ENCODE results near the gene SULT1C4.

SULT1C4 gene

DNA sequence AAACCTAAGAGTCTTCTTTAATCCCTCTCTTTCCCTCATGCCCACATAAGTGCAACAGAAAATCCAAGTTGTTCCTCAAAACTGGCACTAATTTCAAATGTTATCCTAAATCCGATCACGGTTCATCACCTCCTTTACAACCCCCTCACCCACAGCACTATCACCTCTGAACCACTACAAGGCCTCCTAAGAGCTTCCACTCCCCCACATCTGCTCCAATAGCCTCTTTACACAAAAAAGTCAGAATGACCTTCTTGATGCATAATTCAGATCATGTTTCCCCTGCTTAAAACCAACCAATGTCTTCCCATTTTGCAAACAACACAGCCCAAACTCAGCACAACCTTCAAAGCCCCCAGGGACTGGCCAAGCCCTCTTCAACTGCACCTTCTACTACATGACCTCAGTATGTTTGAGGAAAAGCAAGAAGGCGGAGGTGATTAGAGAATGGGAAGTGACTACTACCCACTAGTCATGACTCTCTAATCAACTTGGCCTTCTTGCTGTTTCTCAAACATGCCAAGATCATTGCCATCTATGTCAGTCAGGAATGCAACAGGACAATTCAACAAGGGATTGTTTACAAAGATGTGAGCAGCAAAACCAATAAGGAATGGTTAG is 36.6 kb downstream of the SULT1C4 start:
- in situ Hi-C loops (cut with MboI; ENCODE audit: low pct_unique_long_range_greater_than_20kb, low sequenced_read_pairs, unreplicated experiment): no loop called here
- TF ChIP-seq, protein P1, sequence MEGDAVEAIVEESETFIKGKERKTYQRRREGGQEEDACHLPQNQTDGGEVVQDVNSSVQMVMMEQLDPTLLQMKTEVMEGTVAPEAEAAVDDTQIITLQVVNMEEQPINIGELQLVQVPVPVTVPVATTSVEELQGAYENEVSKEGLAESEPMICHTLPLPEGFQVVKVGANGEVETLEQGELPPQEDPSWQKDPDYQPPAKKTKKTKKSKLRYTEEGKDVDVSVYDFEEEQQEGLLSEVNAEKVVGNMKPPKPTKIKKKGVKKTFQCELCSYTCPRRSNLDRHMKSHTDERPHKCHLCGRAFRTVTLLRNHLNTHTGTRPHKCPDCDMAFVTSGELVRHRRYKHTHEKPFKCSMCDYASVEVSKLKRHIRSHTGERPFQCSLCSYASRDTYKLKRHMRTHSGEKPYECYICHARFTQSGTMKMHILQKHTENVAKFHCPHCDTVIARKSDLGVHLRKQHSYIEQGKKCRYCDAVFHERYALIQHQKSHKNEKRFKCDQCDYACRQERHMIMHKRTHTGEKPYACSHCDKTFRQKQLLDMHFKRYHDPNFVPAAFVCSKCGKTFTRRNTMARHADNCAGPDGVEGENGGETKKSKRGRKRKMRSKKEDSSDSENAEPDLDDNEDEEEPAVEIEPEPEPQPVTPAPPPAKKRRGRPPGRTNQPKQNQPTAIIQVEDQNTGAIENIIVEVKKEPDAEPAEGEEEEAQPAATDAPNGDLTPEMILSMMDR (IDR thresholded peaks at IDR 0.05; ENCODE audit: extremely low read depth, insufficient read depth, missing control alignments): no peak
- DNase-seq (ENCODE audit: low spot score): no peak

DNA sequence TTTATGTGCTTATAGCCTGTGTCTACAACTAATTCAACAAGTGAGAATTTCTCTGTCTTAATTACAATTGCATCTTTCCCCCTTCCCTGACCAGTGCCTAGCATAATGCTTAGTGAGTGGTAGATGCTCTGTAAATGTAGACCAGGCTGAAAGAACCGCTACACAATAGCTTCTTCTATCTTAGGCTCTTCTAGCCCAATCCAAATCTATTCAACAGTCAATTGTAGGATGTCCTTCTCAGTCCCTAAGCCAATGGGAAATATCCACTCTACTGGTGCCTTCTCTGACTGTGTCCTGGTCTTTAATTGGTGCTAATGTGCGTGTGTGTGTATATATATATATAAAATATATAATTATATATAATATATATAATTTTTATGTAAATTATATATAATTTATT is 37.2 kb downstream of the SULT1C4 start:
- in situ Hi-C loops (cut with MboI; ENCODE audit: low pct_unique_long_range_greater_than_20kb, low sequenced_read_pairs, unreplicated experiment): no loop called here
- DNase-seq (ENCODE audit: low spot score): no peak
- TF ChIP-seq, protein P1 (IDR thresholded peaks at IDR 0.05; ENCODE audit: extremely low read depth, insufficient read depth, missing control alignments): no peak

DNA sequence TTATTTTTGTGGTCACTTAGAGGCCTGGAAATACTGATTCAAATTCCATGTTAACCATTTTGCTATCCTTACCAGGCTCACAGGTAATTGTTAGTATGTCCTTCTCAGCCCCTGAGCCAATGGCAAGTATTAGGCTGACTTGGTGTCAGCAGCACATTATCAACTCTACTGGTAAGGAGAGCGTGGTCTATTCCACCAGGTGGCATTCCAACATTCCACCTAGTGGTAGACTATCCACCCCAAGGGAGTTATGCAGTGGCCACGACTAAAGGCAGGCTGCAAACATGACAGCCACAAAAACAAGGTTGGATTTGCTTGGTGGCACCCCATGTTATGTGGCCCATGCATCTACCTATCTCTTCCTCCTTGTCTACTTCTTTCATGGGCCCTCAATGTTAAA is 39.5 kb downstream of the SULT1C4 start:
- in situ Hi-C loops (cut with MboI; ENCODE audit: low pct_unique_long_range_greater_than_20kb, low sequenced_read_pairs, unreplicated experiment): no loop called here
- TF ChIP-seq, protein P1 (IDR thresholded peaks at IDR 0.05; ENCODE audit: extremely low read depth, insufficient read depth, missing control alignments): no peak
- DNase-seq (ENCODE audit: low spot score): no peak

DNA sequence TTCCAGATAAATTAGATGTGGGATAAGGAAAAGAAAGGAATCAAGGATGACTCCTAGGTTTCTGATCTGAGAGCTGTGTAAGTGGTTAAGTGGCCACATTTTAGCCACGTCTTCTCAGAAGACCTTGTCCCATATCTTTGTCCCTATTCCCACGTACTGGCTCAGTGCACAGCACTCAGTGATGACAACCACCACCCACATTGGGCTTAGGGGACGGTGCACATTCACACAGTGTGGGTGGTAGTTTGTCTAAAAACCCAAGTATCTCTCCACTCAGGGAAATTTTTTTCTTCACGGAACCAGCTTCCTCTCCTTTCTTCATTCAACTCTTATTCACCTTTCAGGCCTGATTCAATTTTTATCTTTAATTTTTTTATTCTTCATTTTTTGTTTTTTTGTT is 40.7 kb downstream of the SULT1C4 start:
- TF ChIP-seq, protein P1 (IDR thresholded peaks at IDR 0.05; ENCODE audit: extremely low read depth, insufficient read depth, missing control alignments): no peak
- in situ Hi-C loops (cut with MboI; ENCODE audit: low pct_unique_long_range_greater_than_20kb, low sequenced_read_pairs, unreplicated experiment): no loop called here

DNA sequence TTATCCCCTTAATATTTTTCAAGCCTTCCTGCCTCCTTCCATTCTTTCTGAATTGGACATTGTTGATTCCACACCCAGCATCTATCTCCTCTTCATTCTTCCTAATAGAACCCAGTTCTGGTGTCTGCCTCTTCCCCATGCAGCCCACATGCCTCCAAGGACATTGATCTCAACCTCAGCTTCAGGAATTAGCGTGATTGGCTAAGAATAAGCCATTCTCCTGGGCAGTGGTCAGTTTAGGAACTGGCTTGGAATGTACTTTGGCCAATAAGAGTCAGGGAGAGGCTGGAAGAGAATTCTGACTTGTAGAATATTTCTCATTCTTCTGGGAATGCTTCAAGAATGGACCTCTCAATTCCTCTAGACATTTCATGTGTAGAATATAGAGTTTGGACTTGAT is 45.3 kb downstream of the SULT1C4 start:
- TF ChIP-seq, protein P1 (IDR thresholded peaks at IDR 0.05; ENCODE audit: extremely low read depth, insufficient read depth, missing control alignments): no peak
- DNase-seq (ENCODE audit: low spot score): no peak
- in situ Hi-C loops (cut with MboI; ENCODE audit: low pct_unique_long_range_greater_than_20kb, low sequenced_read_pairs, unreplicated experiment): no loop called here

More for the DNA sequence above, 40.7 kb downstream of the SULT1C4 start:
- no peak for DNase-seq (ENCODE audit: low spot score)

DNA sequence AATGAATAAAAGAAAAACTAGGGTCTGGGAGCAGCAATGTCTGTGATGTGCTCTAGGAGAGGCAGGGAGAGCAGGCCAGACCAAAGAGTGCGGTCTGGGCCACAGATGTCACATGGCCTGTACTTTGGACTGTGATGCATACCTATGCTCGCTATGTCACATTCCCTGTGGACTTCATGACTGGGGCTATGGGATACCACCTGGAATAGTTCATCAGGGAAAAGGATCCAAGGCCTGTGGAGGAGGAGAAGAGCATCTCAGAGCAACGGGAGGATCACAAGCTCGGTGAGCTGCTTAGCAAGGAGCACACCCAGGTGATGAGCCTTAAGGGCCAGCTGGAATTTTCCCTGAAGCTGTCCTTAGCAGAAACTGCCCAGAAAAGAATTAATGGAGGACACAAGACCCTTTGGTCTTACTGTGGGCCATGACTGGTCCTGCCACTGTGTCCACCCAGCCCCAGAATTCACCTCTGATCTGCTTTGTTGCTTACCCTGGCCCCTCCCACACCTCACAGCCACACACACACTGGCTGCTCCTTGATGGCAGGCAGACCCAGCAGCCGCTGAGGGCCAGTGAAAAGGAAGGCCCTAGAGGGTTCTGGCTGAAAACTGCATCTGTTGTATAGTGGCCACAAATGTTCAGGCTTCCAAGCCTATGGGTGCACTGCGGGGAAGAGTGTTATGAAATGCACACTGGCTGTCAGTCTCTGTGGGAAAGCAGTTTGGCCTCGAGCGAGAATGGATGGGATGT is 45.9 kb downstream of the SULT1C4 start:
- in situ Hi-C loops (cut with MboI; ENCODE audit: low pct_unique_long_range_greater_than_20kb, low sequenced_read_pairs, unreplicated experiment): no loop called here
- no peak for DNase-seq (ENCODE audit: low spot score)
- TF ChIP-seq, protein P1 (IDR thresholded peaks at IDR 0.05; ENCODE audit: extremely low read depth, insufficient read depth, missing control alignments): no peak

All from GM13977 (cell line).